AG10803 (cell line): Measurements from ENCODE around the gene FYB1.

Source experiments
- DNase-seq: peaks from one replicate; pipeline ENCODE4 v3.0.0; 2010; ENCODE audit warnings: low read depth
- H3K4me3 ChIP-seq: 2 replicates; pipeline ENCODE4 v1.5.1; 2011; ENCODE audit warnings: mild to moderate bottlenecking, low read length, control low read depth
- CTCF ChIP-seq: conservative IDR thresholded peaks from 2 replicates; pipeline ENCODE4 v1.5.1; 2011; ENCODE audit warnings: mild to moderate bottlenecking, low read length, control low read depth, inconsistent platforms

The FYB1 gene

GRCh38 chr5:39256477-39257235 lies 37.3 kb upstream of the FYB1 start:
- no peak overlapping the region for H3K4me3 ChIP-seq
- peak; percentile 67 for DNase-seq
- no peak for TF ChIP-seq CTCF

GRCh38 chr5:39255406-39255805 lies 36.0 kb upstream of the FYB1 start:
- H3K4me3 ChIP-seq = no peak overlapping the region
- no peak for TF ChIP-seq CTCF
- no peak for DNase-seq

- no peak for DNase-seq
These were observed 35.3 kb upstream of the FYB1 start for GRCh38 chr5:39254671-39255070.

GRCh38 chr5:39253196-39253595 lies 33.8 kb upstream of the FYB1 start:
- no peak for TF ChIP-seq CTCF
- peak; percentile 15 for DNase-seq
- H3K4me3 ChIP-seq = no peak overlapping the region

More at GRCh38 chr5:39254671-39255070, 35.3 kb upstream of the FYB1 start:
- no peak for TF ChIP-seq CTCF
- H3K4me3 ChIP-seq = no peak overlapping the region

GRCh38 chr5:39249564-39250274 lies 30.4 kb upstream of the FYB1 start:
- no peak for DNase-seq
- no peak overlapping the region for H3K4me3 ChIP-seq
- no peak for TF ChIP-seq CTCF

GRCh38 chr5:39249069-39249468 lies 29.7 kb upstream of the FYB1 start:
- TF ChIP-seq CTCF = no peak
- no peak for DNase-seq
- no peak overlapping the region for H3K4me3 ChIP-seq

GRCh38 chr5:39240750-39241149 lies 21.4 kb upstream of the FYB1 start:
- H3K4me3 ChIP-seq = no peak overlapping the region
- no peak for TF ChIP-seq CTCF
- DNase-seq = no peak
